GM15510 (cell line): ENCODE data around the gene NPHP1.

ENCODE experiments used
- POLR2A ChIP-seq: IDR thresholded peaks from 3 replicates; pipeline ENCODE4 v1.6.1; 2011; ENCODE audit warnings: borderline replicate concordance; ENCODE audit not compliant: insufficient read length; ENCODE audit errors: extremely low read depth

Gene NPHP1

DNA sequence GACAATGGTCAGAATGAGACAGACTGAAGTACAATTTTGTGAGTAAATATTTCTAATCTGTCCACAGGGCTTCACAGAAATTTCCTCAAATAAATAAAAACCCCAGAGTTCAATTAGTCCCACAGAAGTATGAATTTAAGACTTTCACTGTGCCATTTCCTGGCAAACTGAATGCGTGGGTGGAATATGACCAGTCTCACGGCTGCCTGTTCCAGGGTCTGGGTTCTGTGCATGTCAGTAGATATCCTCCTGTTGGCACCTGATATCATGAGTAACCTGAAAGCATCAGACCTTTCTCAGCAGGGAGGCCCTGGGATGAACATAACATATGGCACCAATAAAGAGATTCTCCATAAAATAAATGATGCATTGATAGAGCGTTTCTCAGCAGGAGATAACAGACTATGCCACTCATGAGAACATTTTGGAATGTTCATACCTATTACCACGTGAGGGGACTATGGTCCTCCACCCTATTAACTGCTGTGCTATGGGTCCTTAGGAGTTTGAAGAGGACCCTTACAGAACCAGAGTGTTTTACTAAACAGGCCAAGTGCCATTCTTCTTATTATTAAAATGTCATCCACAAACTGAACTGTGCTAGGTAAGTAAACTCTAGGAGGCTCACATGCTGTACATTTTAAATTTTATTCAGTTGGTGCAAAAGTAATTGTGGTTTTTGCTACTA is 78.6 kb downstream of the NPHP1 start:
- TF ChIP-seq POLR2A, result no peak

DNA sequence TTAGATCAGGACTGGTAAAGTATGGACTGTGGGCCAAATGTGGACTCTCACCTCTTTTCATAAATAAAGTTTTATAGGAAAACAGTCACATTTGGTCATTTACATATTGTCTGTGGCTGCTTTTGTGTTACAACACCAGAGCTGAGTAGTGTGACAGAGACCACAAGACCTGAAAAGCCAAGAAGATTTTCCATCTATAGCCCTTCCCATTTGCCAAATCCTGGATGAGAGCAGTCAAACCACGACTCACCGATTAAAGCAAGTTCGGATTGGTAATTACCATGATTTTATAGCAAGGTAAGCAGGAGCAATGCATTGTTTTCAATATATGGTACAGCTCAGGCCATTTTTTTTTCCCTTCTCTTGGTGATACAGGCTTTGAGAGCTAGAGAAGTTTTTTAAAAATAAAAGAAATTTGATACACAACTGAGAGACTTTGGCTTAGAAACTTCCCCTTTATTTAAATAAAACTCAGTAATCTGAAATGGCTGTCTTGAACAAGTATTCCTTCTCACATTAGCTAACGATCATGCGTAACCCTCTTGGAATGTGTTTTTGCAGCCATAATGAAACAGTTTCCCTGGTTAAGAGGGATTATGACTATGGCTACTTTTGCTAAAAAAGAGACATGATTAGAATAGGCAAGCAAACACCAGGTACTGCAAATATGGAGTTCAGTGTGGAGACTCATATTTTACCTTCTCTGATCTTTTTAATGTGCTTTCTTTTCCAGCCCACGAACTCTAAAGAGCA is 79.7 kb downstream of the NPHP1 start:
- TF ChIP-seq POLR2A, result no peak

- TF ChIP-seq POLR2A, result no peak
These were observed 80.6 kb downstream of the NPHP1 start for GRCh38 chr2:110124038-110124825.

- TF ChIP-seq POLR2A, result no peak
These were observed 83.2 kb downstream of the NPHP1 start for GRCh38 chr2:110121592-110121991.

DNA sequence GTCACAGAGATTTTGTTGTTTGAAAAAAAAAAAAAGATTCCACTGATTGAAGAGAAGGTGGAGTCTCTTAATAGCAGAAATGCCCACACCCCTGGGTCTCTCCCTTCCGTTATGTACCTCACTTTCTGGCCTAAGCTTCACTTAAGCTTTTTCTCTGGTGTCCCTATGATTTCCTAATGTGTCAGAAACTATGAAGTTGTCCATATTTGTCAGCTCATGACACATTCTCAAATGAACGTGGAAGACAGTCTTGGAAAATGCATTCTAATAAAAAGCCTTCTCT is 83.8 kb downstream of the NPHP1 start:
- no peak for TF ChIP-seq POLR2A

DNA sequence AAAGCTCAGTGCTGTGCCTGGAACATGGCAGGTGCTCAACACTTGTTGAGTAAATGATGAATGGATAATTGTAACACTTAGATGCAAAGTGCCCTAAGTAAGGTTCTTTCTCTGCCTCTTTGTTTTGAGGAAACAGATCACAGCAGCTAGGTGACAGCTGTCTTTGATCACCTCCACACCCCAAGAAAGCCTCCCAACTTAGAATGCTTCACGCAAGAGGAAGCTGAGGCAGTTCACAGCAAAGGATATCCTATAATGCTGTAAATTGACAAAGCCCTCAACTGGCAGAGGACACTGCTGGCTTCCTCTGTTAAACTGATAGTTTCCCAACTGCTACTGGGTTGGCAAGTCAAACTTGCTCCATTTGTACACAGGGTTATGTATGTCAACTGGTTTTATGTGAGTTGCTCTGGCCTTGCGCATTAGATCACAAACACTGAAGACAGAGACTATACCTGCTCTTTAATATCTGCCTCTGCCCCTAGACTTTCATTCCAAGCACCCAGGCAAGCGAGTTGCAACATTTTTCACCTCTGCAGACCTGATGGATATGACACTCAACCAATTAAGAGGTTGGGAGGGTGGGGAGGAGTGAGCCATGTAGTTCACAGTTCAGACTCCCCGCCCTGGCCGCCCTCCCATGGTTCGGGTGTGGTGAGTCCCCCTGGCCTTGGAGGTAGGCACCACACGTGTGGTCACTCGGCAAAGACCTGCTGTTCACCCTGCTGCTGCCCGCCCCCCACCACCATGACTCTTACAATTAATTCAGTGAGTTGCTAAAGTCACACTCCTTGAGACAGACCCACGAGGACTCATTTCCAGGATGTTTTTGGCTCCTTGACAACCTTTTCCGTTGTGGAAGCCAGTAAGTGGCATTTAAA is 84.4 kb downstream of the NPHP1 start:
- no peak for TF ChIP-seq POLR2A

- no peak for TF ChIP-seq POLR2A
These were observed 88.6 kb downstream of the NPHP1 start for GRCh38 chr2:110116033-110116710.

DNA sequence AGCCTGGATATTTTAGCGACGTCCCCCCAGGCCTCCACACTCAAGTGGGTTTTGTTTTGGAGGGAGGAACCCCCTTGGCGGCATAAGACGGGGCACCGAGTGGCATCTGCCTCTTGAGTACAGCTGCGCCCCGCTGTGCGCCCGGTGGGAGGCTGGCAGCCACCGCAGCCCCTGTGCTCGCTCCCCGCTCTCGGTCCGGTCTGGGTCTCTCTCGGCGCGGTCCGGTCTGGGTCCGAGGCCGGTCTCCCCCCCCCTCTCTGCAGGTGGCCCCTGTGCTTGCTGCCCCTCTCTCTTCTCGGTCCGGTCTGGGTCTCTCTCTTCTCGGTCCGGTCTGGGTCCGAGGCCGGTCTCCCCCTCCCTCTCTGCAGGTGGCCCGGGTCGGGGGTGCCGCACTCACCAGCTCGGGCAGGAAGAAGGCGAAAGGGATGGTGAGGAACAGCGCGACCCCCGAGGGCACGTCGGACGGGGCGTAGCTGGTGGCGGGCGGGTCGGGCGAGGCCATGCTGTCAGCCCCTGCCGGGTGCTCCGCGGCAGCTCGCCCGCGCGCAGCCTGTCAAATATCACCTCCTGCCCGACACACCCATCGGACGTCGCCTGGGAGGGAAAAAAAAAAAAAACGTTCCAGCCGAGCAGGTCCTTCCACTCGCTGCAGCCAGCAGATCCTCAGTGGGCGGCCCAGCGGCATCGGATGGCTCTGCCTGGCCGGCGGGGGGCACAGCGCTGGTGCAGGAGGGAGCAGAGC is 89.4 kb downstream of the NPHP1 start, which contains the start of gene MALL:
Gene MALL, minus strand, starts transcription at position 532 of the 742 bp plus-strand sequence. Its CDS starts 30 bp downstream, at position 502.
- TF ChIP-seq POLR2A, result no peak

DNA sequence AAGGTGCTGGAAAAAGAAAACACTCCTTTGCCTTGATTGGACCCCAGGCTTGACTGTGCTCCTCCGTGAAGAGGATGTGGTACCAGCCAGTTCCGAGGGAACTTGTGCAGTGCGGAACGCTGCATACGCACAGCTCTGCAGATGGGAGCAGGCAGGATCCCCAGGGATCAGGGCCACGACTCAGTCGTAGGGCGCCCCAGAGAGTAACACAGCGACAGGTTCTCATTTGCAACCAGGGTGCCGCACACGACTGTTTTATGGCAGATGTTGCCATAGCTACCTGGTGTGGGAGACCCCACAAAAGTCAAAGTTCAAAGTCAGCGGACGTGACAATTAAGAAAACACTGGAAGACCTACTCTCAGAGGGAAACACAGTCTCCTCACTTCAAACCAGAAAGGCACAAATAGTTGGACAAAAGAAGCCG is 90.0 kb downstream of the NPHP1 start:
- TF ChIP-seq POLR2A, result no peak

- no peak for TF ChIP-seq POLR2A
These were observed 90.7 kb downstream of the NPHP1 start for GRCh38 chr2:110113961-110114591.

- no peak for TF ChIP-seq POLR2A
These were observed 97.4 kb downstream of the NPHP1 start for GRCh38 chr2:110107092-110108079.

DNA sequence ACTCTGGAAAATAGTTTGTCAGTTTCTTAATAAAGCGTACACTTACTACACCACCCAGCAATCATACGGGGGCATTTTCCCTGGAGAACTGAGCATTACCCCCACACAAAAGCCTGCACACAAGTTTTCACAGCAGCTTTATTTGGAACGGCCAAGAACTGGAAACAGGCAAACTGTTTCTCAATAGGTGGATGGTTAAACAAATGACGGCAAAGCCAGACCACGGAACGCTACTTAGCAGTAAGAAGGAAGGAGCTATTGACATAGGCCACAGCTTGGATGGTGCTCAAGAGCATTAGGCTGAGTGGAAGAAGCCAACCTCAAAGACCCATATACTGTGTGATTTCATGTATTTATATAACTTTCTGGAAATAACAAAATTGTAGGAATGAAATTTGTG is 98.2 kb downstream of the NPHP1 start:
- TF ChIP-seq POLR2A, result no peak
